Epithelial cell of proximal tubule (primary cell): ENCODE measurements around the gene DGCR2. TPM values are rescaled to one million over a fixed set of nuclear protein-coding genes. Genes with fewer than 3 reads are reported as not detected.

Experiments used
- DNase-seq: peaks from one replicate; pipeline ENCODE4 v3.0.0-alpha.2; 2011; ENCODE audit warnings: low read depth
- H3K4me3 ChIP-seq: 2 replicates; pipeline ENCODE4 v1.5.1; 2011; ENCODE audit warnings: low read depth, mild to moderate bottlenecking, low read length
- CTCF ChIP-seq: conservative IDR thresholded peaks from 2 replicates; pipeline ENCODE4 v1.5.1; 2012; ENCODE audit warnings: low read depth, mild to moderate bottlenecking, low read length
- total RNA-seq: library from RNA; depleted of rRNA; stranded (reverse); fragments of >200 nt; gene quantifications from 2 replicates; pipeline ENCODE4 v1.2.3, GENCODE V29; 2015

Gene DGCR2
- total RNA-seq, 1 donor from 2014 or later = 51.7 TPM

- no peak overlapping the region for H3K4me3 ChIP-seq
- TF ChIP-seq CTCF = no peak
- DNase-seq = no peak
Observed at GRCh38 chr22:19097518-19097917, 24.7 kb downstream of the DGCR2 start.

GRCh38 chr22:19096555-19096954 is 25.7 kb downstream of the DGCR2 start:
- no peak overlapping the region for H3K4me3 ChIP-seq
- no peak for DNase-seq
- TF ChIP-seq CTCF = no peak

GRCh38 chr22:19094393-19094997 is 27.7 kb downstream of the DGCR2 start:
- no peak for TF ChIP-seq CTCF
- no peak for DNase-seq
- H3K4me3 ChIP-seq = no peak overlapping the region

GRCh38 chr22:19092725-19093124 is 29.5 kb downstream of the DGCR2 start:
- H3K4me3 ChIP-seq = no peak overlapping the region
- no peak for DNase-seq
- no peak for TF ChIP-seq CTCF

GRCh38 chr22:19090586-19091127 is 31.6 kb downstream of the DGCR2 start:
- TF ChIP-seq CTCF = no peak
- H3K4me3 ChIP-seq = no peak overlapping the region
- no peak for DNase-seq

- DNase-seq = no peak
- no peak for TF ChIP-seq CTCF
- no peak overlapping the region for H3K4me3 ChIP-seq
Observed at GRCh38 chr22:19090183-19090582, 32.0 kb downstream of the DGCR2 start.
